Skeletal muscle satellite cell (primary cell): ENCODE measurements around the gene HOXA4.
A peak's percentile ranks its signal among the peaks of the same experiment; 100 is the strongest.

Experiments used
- H3K27me3 ChIP-seq: 2 replicates; pipeline ENCODE4 v1.7.0; 2013; ENCODE audit warnings: low read length; ENCODE audit not compliant: control insufficient read depth, insufficient read depth
- H3K36me3 ChIP-seq: 2 replicates; pipeline ENCODE4 v1.7.0; 2013; ENCODE audit warnings: mild to moderate bottlenecking, control low read depth, low read length; ENCODE audit not compliant: insufficient read depth
- H3K4me1 ChIP-seq: 2 replicates; pipeline ENCODE4 v1.7.0; 2013; ENCODE audit warnings: low read length; ENCODE audit not compliant: control insufficient read depth, insufficient read depth
- H3K4me2 ChIP-seq: 2 replicates; pipeline ENCODE4 v1.7.0; 2013; ENCODE audit warnings: mild to moderate bottlenecking, low read length
- H3K4me3 ChIP-seq: 2 replicates; pipeline ENCODE4 v1.7.0; 2013; ENCODE audit warnings: low read length
- H3K9ac ChIP-seq: 2 replicates; pipeline ENCODE4 v1.7.0; 2013; ENCODE audit warnings: mild to moderate bottlenecking, low read depth, low read length, moderate library complexity
- H3K9me3 ChIP-seq: replicated peaks from 2 replicates; pipeline ENCODE4 v1.7.0; 2013; ENCODE audit warnings: mild to moderate bottlenecking, control low read depth, low read length

Gene HOXA4

GRCh38 chr7:27167916-27168264, 37.3 kb upstream of the HOXA4 start:
- Histone ChIP-seq H3K9me3 (no peaks in the 10 kb centered on the region), H3K4me3 (peak overlapping the region; percentile 88), H3K4me1 (peaks cover 41% of the 10 kb centered on the region), H3K4me2 (peak overlapping the region; percentile 98), H3K36me3 (peaks cover 21% of the 10 kb centered on the region), H3K27me3 (no peaks in the 10 kb centered on the region), H3K9ac (peak overlapping the region; percentile 97)

- peak overlapping the region; percentile 88 for H3K4me3 ChIP-seq
- H3K36me3 ChIP-seq, result peaks cover 18% of the 10 kb centered on the region
- peak overlapping the region; percentile 97 for H3K9ac ChIP-seq
- peaks cover 33% of the 10 kb centered on the region for H3K4me1 ChIP-seq
- H3K9me3 ChIP-seq, result no peaks in the 10 kb centered on the region
- no peaks in the 10 kb centered on the region for H3K27me3 ChIP-seq
- H3K4me2 ChIP-seq, result peak overlapping the region; percentile 98
Observed at GRCh38 chr7:27166531-27167505, 36.3 kb upstream of the HOXA4 start.

GRCh38 chr7:27165996-27166530, 35.5 kb upstream of the HOXA4 start:
- no peaks in the 10 kb centered on the region for H3K9me3 ChIP-seq
- H3K9ac ChIP-seq, result peak overlapping the region; percentile 97
- peaks cover 11% of the 10 kb centered on the region for H3K36me3 ChIP-seq
- H3K27me3 ChIP-seq, result no peaks in the 10 kb centered on the region
- peaks cover 35% of the 10 kb centered on the region for H3K4me1 ChIP-seq
- H3K4me2 ChIP-seq, result peak overlapping the region; percentile 98
- H3K4me3 ChIP-seq, result peak overlapping the region; percentile 88

GRCh38 chr7:27165089-27165995, 34.8 kb upstream of the HOXA4 start, which contains the start of gene HOXA9:
HOXA9 (minus strand) TSS chr7:27165537; CDS start chr7:27165457, 80 bp downstream.
- Histone ChIP-seq H3K36me3 (peaks cover 9% of the 10 kb centered on the region), H3K4me2 (peak within 1 kb of the TSS; percentile 98), H3K4me3 (peak within 1 kb of the TSS; percentile 88), H3K4me1 (peaks cover 41% of the 10 kb centered on the region), H3K27me3 (no peaks in the 10 kb centered on the region), H3K9ac (peak within 1 kb of the TSS; percentile 97), H3K9me3 (no peaks in the 10 kb centered on the region)

GRCh38 chr7:27164367-27165088, 34.0 kb upstream of the HOXA4 start:
- Histone ChIP-seq H3K36me3 (peaks cover 9% of the 10 kb centered on the region), H3K4me2 (peak overlapping the region; percentile 98), H3K27me3 (no peaks in the 10 kb centered on the region), H3K9me3 (no peaks in the 10 kb centered on the region), H3K4me3 (peak overlapping the region; percentile 88), H3K4me1 (peaks cover 46% of the 10 kb centered on the region), H3K9ac (peak overlapping the region; percentile 97)

GRCh38 chr7:27164045-27164366, 33.4 kb upstream of the HOXA4 start:
- Histone ChIP-seq H3K27me3 (no peaks in the 10 kb centered on the region), H3K36me3 (peaks cover 9% of the 10 kb centered on the region), H3K4me2 (peak overlapping the region; percentile 98), H3K4me1 (peaks cover 46% of the 10 kb centered on the region), H3K9me3 (no peaks in the 10 kb centered on the region), H3K4me3 (peak overlapping the region; percentile 88), H3K9ac (peak overlapping the region; percentile 97)

GRCh38 chr7:27163288-27164044, 32.9 kb upstream of the HOXA4 start:
- Histone ChIP-seq H3K9ac (peak overlapping the region; percentile 97), H3K4me1 (peaks cover 41% of the 10 kb centered on the region)

GRCh38 chr7:27162561-27163287, 32.2 kb upstream of the HOXA4 start:
- peaks cover 34% of the 10 kb centered on the region for H3K4me1 ChIP-seq
- peak overlapping the region; percentile 97 for H3K9ac ChIP-seq

More at GRCh38 chr7:27163288-27164044, 32.9 kb upstream of the HOXA4 start:
- Histone ChIP-seq H3K27me3 (no peaks in the 10 kb centered on the region), H3K9me3 (no peaks in the 10 kb centered on the region), H3K4me3 (peak overlapping the region; percentile 88), H3K4me2 (peak overlapping the region; percentile 98), H3K36me3 (peaks cover 9% of the 10 kb centered on the region)

GRCh38 chr7:27161721-27162560, 31.4 kb upstream of the HOXA4 start:
- H3K27me3 ChIP-seq, result no peaks in the 10 kb centered on the region
- H3K9me3 ChIP-seq, result no peaks in the 10 kb centered on the region
- peak overlapping the region; percentile 98 for H3K4me2 ChIP-seq
- peaks cover 9% of the 10 kb centered on the region for H3K36me3 ChIP-seq
- peak overlapping the region; percentile 88 for H3K4me3 ChIP-seq
- H3K9ac ChIP-seq, result peak overlapping the region; percentile 97
- peaks cover 27% of the 10 kb centered on the region for H3K4me1 ChIP-seq

More at GRCh38 chr7:27162561-27163287, 32.2 kb upstream of the HOXA4 start:
- H3K4me3 ChIP-seq, result peak overlapping the region; percentile 88
- peak overlapping the region; percentile 98 for H3K4me2 ChIP-seq
- H3K36me3 ChIP-seq, result peaks cover 9% of the 10 kb centered on the region
- no peaks in the 10 kb centered on the region for H3K9me3 ChIP-seq
- no peaks in the 10 kb centered on the region for H3K27me3 ChIP-seq
